ENCODE measurements around the gene BRME1.

- TF ChIP-seq SP1 (IDR thresholded peaks at IDR 0.05): no peak
- no peak for TF ChIP-seq HDGF (IDR thresholded peaks at IDR 0.05; ENCODE audit: borderline replicate concordance)
- TF ChIP-seq TARDBP (IDR thresholded peaks at IDR 0.05): no peak
- no peak for TF ChIP-seq FOXM1 (IDR thresholded peaks at IDR 0.05; ENCODE audit: borderline replicate concordance)
- TF ChIP-seq FOXK2 (IDR thresholded peaks at IDR 0.05): no peak
- TF ChIP-seq ELF4 (IDR thresholded peaks at IDR 0.05): no peak
- TF ChIP-seq NFRKB (IDR thresholded peaks at IDR 0.05): no peak
- no peak for TF ChIP-seq SUZ12 (IDR thresholded peaks at IDR 0.05)
- TF ChIP-seq BHLHE40 (IDR thresholded peaks at IDR 0.05; ENCODE audit: borderline replicate concordance): no peak
Measured at GRCh38 chr19:13868663-13869062, 37.3 kb downstream of the BRME1 start.
